ENCODE data around the gene ANKRD10. TPM values are rescaled to one million over a fixed set of nuclear protein-coding genes. Genes with fewer than 3 reads are reported as not detected.

Gene ANKRD10
- total and polyA plus RNA-seq, 2 donors = 73.7 to 324 TPM

Small RNA genes within 50 kb of the gene (small RNA-seq; reads per million reads assigned to genes)
- gene AL442128.1 = not detected

Other genes starting within 250 kb of the ANKRD10 start
- 53.9 TPM for gene CARS2, start 209.0 kb downstream of the ANKRD10 start, total RNA-seq
- gene CARS2, start 209.0 kb downstream of the ANKRD10 start, polyA plus RNA-seq = 51.2 TPM
- 8.0 TPM for gene ING1, start 201.4 kb downstream of the ANKRD10 start, total RNA-seq
- gene ING1, start 201.4 kb downstream of the ANKRD10 start, polyA plus RNA-seq = 25.2 TPM
- gene ARHGEF7, start 200.2 kb upstream of the ANKRD10 start, total RNA-seq = 148 TPM
- gene ARHGEF7, start 200.2 kb upstream of the ANKRD10 start, polyA plus RNA-seq = 29.8 TPM